CD14-positive monocyte (primary cell): ENCODE results near the gene RAI14. TPM values are rescaled to one million over a fixed set of nuclear protein-coding genes. Genes with fewer than 3 reads are reported as not detected.

Experiments used
- DNase-seq, 3 donors: peaks; one replicate each; pipeline ENCODE4 v3.0.0-alpha.2; 2011 to 2022
- H2AFZ ChIP-seq: 2 replicates; pipeline ENCODE4 v1.6.0; 2012; ENCODE audit warnings: mild to moderate bottlenecking, low read depth, low read length, inconsistent platforms; ENCODE audit not compliant: insufficient read depth, poor library complexity, severe bottlenecking
- H3K27ac ChIP-seq, 2 donors: 1 replicate in 1 of 2; 2 replicates in 1 of 2; pipeline ENCODE4 v1.5.1; 2012 to 2013; ENCODE audit warnings: low read length in 2 of 2, control low read depth in 1 of 2, inconsistent platforms in 1 of 2, low read depth in 1 of 2, mild to moderate bottlenecking in 1 of 2
- H3K27me3 ChIP-seq, 2 donors: one replicate each; pipeline versions ENCODE4 v1.6.0 to v1.6.1; 2011 to 2013; ENCODE audit warnings: low read length in 2 of 2; ENCODE audit not compliant: control insufficient read depth in 2 of 2, insufficient read depth in 2 of 2
- H3K36me3 ChIP-seq, 2 donors: replicated peaks in 1 of 2; 1 replicate in 1 of 2; 2 replicates in 1 of 2; pipeline versions ENCODE4 v1.5.1 to v1.6.1; 2012 to 2013; ENCODE audit warnings: low read length in 2 of 2, control low read depth in 1 of 2, inconsistent platforms in 1 of 2, mild to moderate bottlenecking in 1 of 2; ENCODE audit not compliant: insufficient read depth in 2 of 2, control insufficient read depth in 1 of 2
- H3K4me1 ChIP-seq, 2 donors: 1 replicate in 1 of 2; 2 replicates in 1 of 2; pipeline versions ENCODE4 v1.5.1 to v1.6.1; 2012 to 2013; ENCODE audit warnings: low read length in 2 of 2, control low read depth in 1 of 2, inconsistent platforms in 1 of 2, mild to moderate bottlenecking in 1 of 2, moderate library complexity in 1 of 2; ENCODE audit not compliant: insufficient read depth in 2 of 2, control insufficient read depth in 1 of 2
- H3K4me2 ChIP-seq: replicated peaks from 2 replicates; pipeline ENCODE3; 2012; ENCODE audit warnings: low read length, moderate library complexity, mild to moderate bottlenecking; ENCODE audit not compliant: poor library complexity, severe bottlenecking; ENCODE audit errors: extremely low read depth
- H3K4me3 ChIP-seq, 3 experiments: fragments of 200-600 bp in 1 of 3; sonication (generic) in 1 of 3; replicated peaks in 1 of 3; 1 replicate in 2 of 3; 2 replicates in 1 of 3; pipeline ENCODE4 v1.5.1; 2011 to 2013; ENCODE audit warnings: low read length in 3 of 3, mild to moderate bottlenecking in 3 of 3, control low read depth in 2 of 3, low read depth in 2 of 3, inconsistent platforms in 1 of 3, moderate library complexity in 1 of 3
- H3K79me2 ChIP-seq: 2 replicates; pipeline ENCODE4 v1.6.0; 2012; ENCODE audit warnings: mild to moderate bottlenecking, control low read depth, inconsistent platforms, low read length, moderate library complexity; ENCODE audit not compliant: insufficient read depth
- H3K9ac ChIP-seq: 2 replicates; pipeline ENCODE4 v1.6.0; 2017; ENCODE audit warnings: low read length, mild to moderate bottlenecking; ENCODE audit not compliant: insufficient read depth, poor library complexity, severe bottlenecking
- H3K9me3 ChIP-seq, 2 donors: replicated peaks in 1 of 2; 1 replicate in 1 of 2; 2 replicates in 1 of 2; pipeline versions ENCODE4 v1.5.1 to v1.6.1; 2012 to 2013; ENCODE audit warnings: low read length in 2 of 2, control low read depth in 1 of 2; ENCODE audit not compliant: control insufficient read depth in 1 of 2, insufficient read depth in 1 of 2
- H4K20me1 ChIP-seq: 2 replicates; pipeline ENCODE4 v1.6.0; 2012; ENCODE audit warnings: mild to moderate bottlenecking, low read length, control low read depth, moderate library complexity; ENCODE audit not compliant: insufficient read depth
- H3K27ac Mint-ChIP-seq, 7 donors: one replicate each; pipeline ENCODE4 v1.8.0; 2020; ENCODE audit warnings: mild to moderate bottlenecking in 7 of 7, mixed read lengths in 7 of 7, moderate library complexity in 6 of 7, inconsistent platforms in 2 of 7
- H3K27me3 Mint-ChIP-seq, 3 donors: one replicate each; pipeline ENCODE4 v1.8.0; 2021 to 2022; ENCODE audit warnings: low read depth in 3 of 3, mild to moderate bottlenecking in 3 of 3, mixed read lengths in 3 of 3, moderate library complexity in 3 of 3, inconsistent platforms in 1 of 3
- H3K36me3 Mint-ChIP-seq, 2 donors: one replicate each; pipeline ENCODE4 v1.8.0; 2020; ENCODE audit warnings: mixed read lengths in 2 of 2, inconsistent platforms in 1 of 2, mild to moderate bottlenecking in 1 of 2
- H3K4me1 Mint-ChIP-seq: one replicate; pipeline ENCODE4 v1.8.0; 2020; ENCODE audit warnings: mild to moderate bottlenecking, mixed read lengths
- H3K4me3 Mint-ChIP-seq, 2 donors: one replicate each; pipeline ENCODE4 v1.8.0; 2020; ENCODE audit warnings: mild to moderate bottlenecking in 2 of 2, mixed read lengths in 2 of 2, moderate library complexity in 1 of 2
- H3K9me3 Mint-ChIP-seq, 7 donors: one replicate each; pipeline ENCODE4 v1.8.0; 2020 to 2022; ENCODE audit warnings: mixed read lengths in 7 of 7, mild to moderate bottlenecking in 6 of 7, moderate library complexity in 6 of 7, inconsistent platforms in 2 of 7
- CTCF ChIP-seq: fragments of 200-600 bp; IDR thresholded peaks from one replicate; pipeline ENCODE4 v1.8.0; 2022; ENCODE audit warnings: antibody characterized with exemption, mild to moderate bottlenecking
- WGBS: methylation state at CpG from one replicate; pipeline ENCODE4 v1.1.5; 2013; ENCODE audit warnings: missing lambda C conversion rate; ENCODE audit not compliant: insufficient coverage; 5-methylcytosine and 5-hydroxymethylcytosine counted together
- intact Hi-C, 2 donors: fragments of 100-400 bp; cut with micrococcal nuclease; formaldehyde crosslinking; loops; one replicate each; pipeline versions ENCODE4 v1.15.0 to v1.15.1; 2023
- polyA plus RNA-seq, 3 donors: library from polyadenylated mRNA; depleted of rRNA in 1 of 3; unstranded in 2 of 3; stranded (reverse) in 1 of 3; fragments of 300-500 nt in 2 of 3; fragments of >200 nt in 1 of 3; fragmentation: Illumina TruSeq in 2 of 3; gene quantifications; 1 replicate in 2 of 3; 2 replicates in 1 of 3; pipeline ENCODE4 v1.2.3, GENCODE V29; 2012 to 2021

Gene RAI14
- polyA plus RNA-seq, 3 donors: 0.08 TPM; not detected in 2

DNA sequence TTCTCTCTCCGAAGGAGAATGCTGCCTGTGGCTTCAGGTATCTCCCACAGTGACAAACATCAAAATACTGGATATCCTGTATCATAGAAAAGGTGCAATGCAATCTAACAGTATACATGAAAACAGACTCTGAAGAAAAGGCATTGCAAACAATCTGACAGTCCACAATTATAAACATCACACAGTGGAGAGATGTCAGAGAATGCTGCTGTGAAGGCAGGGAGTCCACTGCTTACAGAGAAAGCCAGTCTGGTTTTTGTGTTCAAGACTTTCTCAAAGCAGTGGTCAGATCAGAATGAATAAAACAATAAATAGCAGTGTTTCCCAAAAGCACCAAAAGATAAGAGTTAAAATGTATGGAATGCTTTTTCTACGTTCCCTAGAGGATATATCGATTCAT, 211.5 kb downstream of the RAI14 start:
- no peak for TF ChIP-seq CTCF
- H3K27ac Mint-ChIP-seq: no peak overlapping the region
- WGBS: no CpG with 5 or more reads among the region's 3 CpGs

GRCh38 chr5:34868791-34869190, 212.7 kb downstream of the RAI14 start:
- H3K36me3 ChIP-seq: no peaks in the 10 kb centered on the region
- no peaks in the 10 kb centered on the region for H3K4me1 Mint-ChIP-seq
- H3K79me2 ChIP-seq: no peaks in the 10 kb centered on the region
- DNase-seq: no peak
- H3K27ac Mint-ChIP-seq: no peak overlapping the region
- H3K4me1 ChIP-seq: no peaks in the 10 kb centered on the region
- intact Hi-C loops: no loop called here
- no peak overlapping the region for H2AFZ ChIP-seq
- H3K9me3 Mint-ChIP-seq: no peaks in the 10 kb centered on the region
- no peak overlapping the region for H3K4me2 ChIP-seq
- H3K4me3 Mint-ChIP-seq: no peak overlapping the region
- H4K20me1 ChIP-seq: no peaks in the 10 kb centered on the region
- WGBS: 88% methylated on average over 1 of the region's 1 CpG
- no peaks in the 10 kb centered on the region for H3K27me3 ChIP-seq
- H3K9ac ChIP-seq: no peak overlapping the region
- no peak overlapping the region for H3K27ac ChIP-seq
- no peaks in the 10 kb centered on the region for H3K9me3 ChIP-seq
- H3K27me3 Mint-ChIP-seq: peaks cover 0 to 3% (median 0%) of the 10 kb centered on the region in 3 donors
- no peak overlapping the region for H3K4me3 ChIP-seq
- H3K36me3 Mint-ChIP-seq: no peaks in the 10 kb centered on the region
- TF ChIP-seq CTCF: no peak

More for the DNA sequence above, 211.5 kb downstream of the RAI14 start:
- no peak overlapping the region for H3K4me3 Mint-ChIP-seq
- no peak overlapping the region for H3K4me2 ChIP-seq
- no peaks in the 10 kb centered on the region for H3K36me3 ChIP-seq
- H3K79me2 ChIP-seq: no peaks in the 10 kb centered on the region
- H3K9ac ChIP-seq: no peak overlapping the region
- H3K27me3 ChIP-seq: no peaks in the 10 kb centered on the region
- H3K27ac ChIP-seq: no peak overlapping the region
- no peaks in the 10 kb centered on the region for H3K27me3 Mint-ChIP-seq
- no peaks in the 10 kb centered on the region for H4K20me1 ChIP-seq
- no peaks in the 10 kb centered on the region for H3K36me3 Mint-ChIP-seq
- intact Hi-C loops: no loop called here
- H2AFZ ChIP-seq: no peak overlapping the region
- H3K9me3 Mint-ChIP-seq: no peaks in the 10 kb centered on the region
- H3K4me3 ChIP-seq: no peak overlapping the region
- H3K4me1 Mint-ChIP-seq: no peaks in the 10 kb centered on the region
- H3K9me3 ChIP-seq: no peaks in the 10 kb centered on the region
- H3K4me1 ChIP-seq: no peaks in the 10 kb centered on the region
- DNase-seq: no peak
